Keratinocyte (primary cell): ENCODE results near the gene MT2A. TPM values are rescaled to one million over a fixed set of nuclear protein-coding genes. Genes with fewer than 3 reads are reported as not detected.
"Not testable (repeated sequence)": the region's sequence is repeated elsewhere in the genome, so short reads cannot be mapped to it uniquely, and the experiment has no call there.

Source experiments
- DNase-seq: peaks from one replicate; pipeline ENCODE4 v3.0.0-alpha.2; 2011; ENCODE audit warnings: low read depth, missing footprints, low spot score
- FAIRE-seq: peaks from 2 replicates; lab custom pipeline; 2011; peaks lifted over from hg19 to GRCh38; lab: Jason Lieb, UNC
- H2AFZ ChIP-seq: 2 replicates; pipeline ENCODE4 v1.6.0; 2012; ENCODE audit warnings: low read length, control low read depth, inconsistent platforms; ENCODE audit not compliant: control insufficient read depth
- H3K27ac ChIP-seq: 2 replicates; pipeline ENCODE4 v1.5.1; 2011; ENCODE audit warnings: low read length; ENCODE audit not compliant: control insufficient read depth, insufficient read depth
- H3K27me3 ChIP-seq: 3 replicates; pipeline ENCODE4 v1.6.0; 2011; ENCODE audit warnings: low read length; ENCODE audit not compliant: control insufficient read depth, insufficient read depth; ENCODE audit errors: extremely low read depth
- H3K36me3 ChIP-seq, 2 experiments: 2 replicates in 1 of 2; 3 replicates in 1 of 2; pipeline ENCODE4 v1.5.1; 2011; ENCODE audit warnings: low read length in 2 of 2, mild to moderate bottlenecking in 1 of 2; ENCODE audit not compliant: control insufficient read depth in 2 of 2, insufficient read depth in 2 of 2; ENCODE audit errors: extremely low read depth in 1 of 2
- H3K4me1 ChIP-seq: 3 replicates; pipeline ENCODE4 v1.5.1; 2011; ENCODE audit warnings: low read length; ENCODE audit not compliant: control insufficient read depth, insufficient read depth; ENCODE audit errors: extremely low read depth
- H3K4me2 ChIP-seq: 3 replicates; pipeline ENCODE4 v1.6.0; 2011; ENCODE audit warnings: low read depth, low read length; ENCODE audit not compliant: control insufficient read depth, insufficient read depth; ENCODE audit errors: extremely low read depth
- H3K4me3 ChIP-seq, 3 experiments: fragments of 200-600 bp in 1 of 3; sonication (generic) in 1 of 3; 2 replicates in 2 of 3; 3 replicates in 1 of 3; pipeline ENCODE4 v1.5.1; 2011 to 2016; ENCODE audit warnings: low read length in 3 of 3, mild to moderate bottlenecking in 3 of 3, control low read depth in 2 of 3, inconsistent platforms in 1 of 3, low read depth in 1 of 3, mixed read lengths in 1 of 3, mixed run types in 1 of 3, moderate library complexity in 1 of 3; ENCODE audit not compliant: control insufficient read depth in 2 of 3, insufficient read depth in 2 of 3; ENCODE audit errors: extremely low read depth in 1 of 3
- H3K79me2 ChIP-seq: 2 replicates; pipeline ENCODE4 v1.6.0; 2012; ENCODE audit warnings: low read length; ENCODE audit not compliant: control insufficient read depth, insufficient read depth
- H3K9ac ChIP-seq: 3 replicates; pipeline ENCODE4 v1.6.0; 2011; ENCODE audit warnings: low read length; ENCODE audit not compliant: control insufficient read depth, insufficient read depth; ENCODE audit errors: extremely low read depth
- H3K9me1 ChIP-seq: 3 replicates; pipeline ENCODE4 v1.6.0; 2011; ENCODE audit warnings: low read length; ENCODE audit not compliant: control insufficient read depth, insufficient read depth; ENCODE audit errors: extremely low read depth
- H3K9me3 ChIP-seq: 2 replicates; pipeline ENCODE4 v1.5.1; 2012; ENCODE audit warnings: low read depth, low read length; ENCODE audit not compliant: control insufficient read depth
- H4K20me1 ChIP-seq: 3 replicates; pipeline ENCODE4 v1.6.0; 2011; ENCODE audit warnings: low read length; ENCODE audit not compliant: control insufficient read depth, insufficient read depth; ENCODE audit errors: extremely low read depth
- EZH2 ChIP-seq: IDR thresholded peaks from one replicate; pipeline ENCODE4 v1.6.1; 2012; ENCODE audit warnings: inconsistent platforms, mild to moderate bottlenecking, low read length, moderate library complexity
- dilution Hi-C: fragments of 300-500 bp; cut with MboI; formaldehyde crosslinking; loops from one replicate; pipeline ENCODE4 v1.7.0; 2020; ENCODE audit warnings: low sequenced_read_pairs; ENCODE audit not compliant: extremely low pct_ligation_motif_present
- polyA plus RNA-seq, 5 experiments: library from polyadenylated mRNA; depleted of rRNA in 3 of 5; stranded (reverse) in 3 of 5; stranded (forward) in 1 of 5; unstranded in 1 of 5; fragments of >200 nt; gene quantifications; 1 replicate in 1 of 5; 2 replicates in 3 of 5; 3 replicates in 1 of 5; pipeline versions ENCODE4 v1.2.1 to v1.2.3, GENCODE V29; 2011 to 2012; ENCODE audit warnings: missing spikeins in 2 of 5, low read depth in 1 of 5, low replicate concordance in 1 of 5
- TF ChIP-seq, protein P1 (sequence below), 3 experiments: IDR thresholded peaks in 1 of 3; conservative IDR thresholded peaks in 1 of 3; optimal IDR thresholded peaks in 1 of 3; 2 replicates in 2 of 3; 3 replicates in 1 of 3; pipeline versions ENCODE3 to v1.5.1; 2011; ENCODE audit warnings: low read length in 3 of 3, mild to moderate bottlenecking in 3 of 3, moderate library complexity in 2 of 3, control low read depth in 1 of 3, inconsistent platforms in 1 of 3; ENCODE audit not compliant: insufficient read depth in 2 of 3; ENCODE audit errors: extremely low read depth in 1 of 3

MT2A gene
- polyA plus RNA-seq, 1 donor (not counting 4 experiments of a cell fraction or from before 2014, with no cell fraction given): 990 TPM

DNA sequence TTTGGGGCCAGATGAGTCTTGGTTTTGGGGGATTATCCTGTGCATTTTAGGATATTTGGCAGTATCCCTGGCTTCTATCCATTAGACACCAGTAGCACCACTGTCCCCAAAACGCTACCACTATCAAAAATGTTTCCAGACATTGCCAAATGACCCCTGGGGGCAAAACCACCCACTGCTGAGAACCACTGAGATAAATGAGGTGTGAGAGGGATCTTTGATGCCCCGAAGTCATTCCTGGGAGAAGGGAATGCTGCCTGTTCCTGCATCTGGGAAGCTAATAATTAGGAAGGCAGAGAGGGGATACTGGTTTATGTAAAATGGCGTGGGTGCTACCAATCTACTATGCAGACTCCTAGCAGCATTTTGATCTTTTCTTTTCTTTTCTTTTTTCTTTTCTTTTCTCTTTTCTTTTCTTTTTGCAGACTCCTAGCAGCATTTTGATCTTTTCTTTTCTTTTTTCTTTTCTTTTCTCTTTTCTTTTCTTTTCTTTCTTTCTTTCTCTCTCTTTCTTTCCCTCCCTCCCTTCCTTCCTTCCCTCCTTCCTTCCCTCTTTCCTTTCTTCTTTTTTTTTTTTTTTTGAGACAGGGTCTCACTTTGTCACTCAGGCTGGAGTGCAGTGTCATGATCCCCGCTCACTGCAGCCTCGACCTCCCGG is 27.9 kb upstream of the MT2A start:
- Histone ChIP-seq H3K27me3 (peaks cover 3% of the 10 kb centered on the region), H2AFZ (no peak overlapping the region), H3K36me3 (no peaks in the 10 kb centered on the region), H3K9ac (no peak overlapping the region), H3K4me3 (no peak overlapping the region), H3K4me2 (no peak overlapping the region), H4K20me1 (no peaks in the 10 kb centered on the region), H3K4me1 (peaks cover 10% of the 10 kb centered on the region), H3K9me3 (no peaks in the 10 kb centered on the region), H3K79me2 (no peaks in the 10 kb centered on the region), H3K27ac (no peak overlapping the region), H3K9me1 (no peaks in the 10 kb centered on the region)
- DNase-seq (no peak), FAIRE-seq (no peak)
- dilution Hi-C loops: no loop called here
- no peak for TF ChIP-seq EZH2
- TF ChIP-seq, protein P1, sequence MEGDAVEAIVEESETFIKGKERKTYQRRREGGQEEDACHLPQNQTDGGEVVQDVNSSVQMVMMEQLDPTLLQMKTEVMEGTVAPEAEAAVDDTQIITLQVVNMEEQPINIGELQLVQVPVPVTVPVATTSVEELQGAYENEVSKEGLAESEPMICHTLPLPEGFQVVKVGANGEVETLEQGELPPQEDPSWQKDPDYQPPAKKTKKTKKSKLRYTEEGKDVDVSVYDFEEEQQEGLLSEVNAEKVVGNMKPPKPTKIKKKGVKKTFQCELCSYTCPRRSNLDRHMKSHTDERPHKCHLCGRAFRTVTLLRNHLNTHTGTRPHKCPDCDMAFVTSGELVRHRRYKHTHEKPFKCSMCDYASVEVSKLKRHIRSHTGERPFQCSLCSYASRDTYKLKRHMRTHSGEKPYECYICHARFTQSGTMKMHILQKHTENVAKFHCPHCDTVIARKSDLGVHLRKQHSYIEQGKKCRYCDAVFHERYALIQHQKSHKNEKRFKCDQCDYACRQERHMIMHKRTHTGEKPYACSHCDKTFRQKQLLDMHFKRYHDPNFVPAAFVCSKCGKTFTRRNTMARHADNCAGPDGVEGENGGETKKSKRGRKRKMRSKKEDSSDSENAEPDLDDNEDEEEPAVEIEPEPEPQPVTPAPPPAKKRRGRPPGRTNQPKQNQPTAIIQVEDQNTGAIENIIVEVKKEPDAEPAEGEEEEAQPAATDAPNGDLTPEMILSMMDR (optimal IDR thresholded peaks at IDR 0.05 in 1 of 3, IDR thresholded peaks at IDR 0.05 in 1 of 3, conservative IDR thresholded peaks at IDR 0.05 in 1 of 3; ENCODE audit: extremely low read depth in 1 of 3, insufficient read depth in 2 of 3, low read length in 3 of 3): no peak

DNA sequence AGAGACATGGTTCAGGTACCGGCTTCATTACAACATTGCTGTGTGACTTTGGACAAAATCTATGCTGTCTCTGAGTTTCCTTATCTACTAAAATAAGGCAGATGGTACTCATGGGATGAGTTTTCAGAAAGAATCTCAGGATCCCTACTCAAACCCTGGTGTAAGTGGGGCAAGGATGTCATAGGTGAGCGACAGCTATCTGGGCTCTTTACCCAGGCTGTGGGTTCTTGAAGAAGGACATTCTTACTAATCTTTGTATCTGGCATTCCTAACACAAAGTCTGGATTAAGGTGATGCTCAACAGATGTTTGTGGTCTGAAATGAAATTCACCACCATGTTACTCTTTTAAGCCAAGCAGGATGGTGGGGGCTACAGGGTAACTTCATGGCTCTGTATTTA is 25.5 kb upstream of the MT2A start:
- H3K27me3 ChIP-seq, H3K36me3 ChIP-seq, H3K4me3 ChIP-seq, DNase-seq, FAIRE-seq, H3K4me1 ChIP-seq, H2AFZ ChIP-seq, H3K79me2 ChIP-seq, H3K27ac ChIP-seq, H3K9me3 ChIP-seq, dilution Hi-C loops, H3K9ac ChIP-seq, H3K4me2 ChIP-seq, H3K9me1 ChIP-seq, H4K20me1 ChIP-seq: not testable (repeated sequence)
